GM18520 (cell line): Measurements from ENCODE around the gene PBLD.

Experiments used
- ATAC-seq: cut with Tn5 transposase; IDR thresholded peaks from one replicate; pipeline ENCODE4 v1.9.1; 2021; ENCODE audit not compliant: unreplicated experiment

Gene PBLD

GRCh38 chr10:68332259-68333057 is at the start of gene PBLD:
Gene PBLD, minus strand, starts transcription at chr10:68332928. Its CDS starts 26,084 bp downstream, at chr10:68306844.
- ATAC-seq: no peak

- no peak for ATAC-seq
These were observed 38.9 kb upstream of the PBLD start for GRCh38 chr10:68371604-68372003.

DNA sequence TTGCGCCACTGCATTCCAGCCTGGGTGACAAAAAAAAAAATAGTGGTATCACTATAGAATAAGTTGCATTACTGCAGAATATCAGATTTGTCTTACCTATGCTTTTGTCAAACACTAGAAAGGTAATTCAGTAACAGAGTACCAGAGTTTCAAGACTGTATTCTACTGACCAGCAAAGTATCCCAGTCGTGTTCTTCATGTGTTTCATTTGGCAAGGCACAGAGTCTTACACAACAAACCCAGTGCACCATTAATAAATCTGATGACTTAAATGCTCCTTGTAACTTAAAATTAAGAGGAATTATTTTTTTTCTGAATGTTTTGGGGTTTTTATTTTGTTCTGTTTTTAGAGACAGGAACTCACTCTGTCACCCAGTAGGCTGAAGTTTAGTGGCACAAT is 34.4 kb upstream of the PBLD start:
- ATAC-seq: no peak

- ATAC-seq: no peak
These were observed 33.9 kb upstream of the PBLD start for GRCh38 chr10:68366600-68366999.

- ATAC-seq: no peak
These were observed 32.9 kb upstream of the PBLD start for GRCh38 chr10:68365611-68366010.

DNA sequence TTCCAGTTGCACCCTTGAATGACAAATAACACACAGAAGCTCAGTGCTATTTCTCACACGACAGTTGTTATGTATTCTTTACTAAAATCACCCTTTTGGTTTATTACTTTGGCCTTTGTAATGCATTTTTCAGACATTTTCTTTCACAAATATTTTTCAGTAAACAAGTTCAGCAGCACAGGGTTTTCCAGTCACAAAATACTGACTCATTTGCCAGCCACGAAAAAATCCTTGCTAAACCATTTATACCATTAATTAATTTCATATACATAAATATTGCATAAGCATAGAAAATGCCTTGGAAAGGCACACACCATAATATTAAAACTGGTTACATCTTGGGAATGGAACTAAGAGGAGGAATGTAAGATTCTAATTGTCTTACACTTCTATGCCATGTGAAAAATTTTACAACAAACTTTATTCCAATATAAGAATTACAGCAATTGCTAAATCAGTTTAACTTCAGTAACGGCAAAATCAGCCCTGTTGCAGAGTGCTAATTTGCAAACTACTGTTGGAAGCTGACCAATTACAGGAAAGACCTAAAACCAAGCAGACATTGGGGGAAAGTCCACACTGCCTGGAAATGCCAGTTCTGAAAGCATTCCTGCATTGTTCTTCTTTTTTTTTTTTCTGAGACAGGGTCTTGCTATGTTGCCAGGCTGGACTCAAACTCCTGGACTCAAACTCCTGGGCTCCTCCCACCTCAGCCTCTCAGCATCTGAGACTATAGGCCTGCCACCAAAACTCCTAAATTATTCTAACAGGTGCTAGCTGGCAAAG is 31.6 kb upstream of the PBLD start:
- ATAC-seq: no peak

DNA sequence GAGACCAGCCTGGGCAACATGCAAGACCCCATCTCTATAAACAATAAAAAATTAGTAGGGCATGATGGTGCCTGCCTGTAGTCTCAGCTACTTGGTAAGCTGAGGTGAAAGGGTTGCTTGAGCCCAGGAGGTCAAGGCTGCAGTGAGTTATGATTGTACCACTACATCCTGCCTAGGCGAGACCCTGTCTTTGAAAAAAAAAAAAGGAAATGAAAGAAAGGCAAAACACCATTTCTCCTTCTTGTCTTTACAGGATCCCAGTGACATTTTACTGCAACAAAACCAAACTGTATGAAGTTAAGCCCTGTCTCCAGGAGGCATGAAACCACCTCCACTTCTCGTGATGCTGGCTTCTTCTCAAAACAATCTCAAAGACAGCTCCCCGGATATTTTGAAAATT is 29.9 kb upstream of the PBLD start:
- no peak for ATAC-seq

- ATAC-seq: no peak
These were observed 26.5 kb upstream of the PBLD start for GRCh38 chr10:68359189-68359588.

GRCh38 chr10:68353537-68353936 is 20.8 kb upstream of the PBLD start:
- no peak for ATAC-seq

DNA sequence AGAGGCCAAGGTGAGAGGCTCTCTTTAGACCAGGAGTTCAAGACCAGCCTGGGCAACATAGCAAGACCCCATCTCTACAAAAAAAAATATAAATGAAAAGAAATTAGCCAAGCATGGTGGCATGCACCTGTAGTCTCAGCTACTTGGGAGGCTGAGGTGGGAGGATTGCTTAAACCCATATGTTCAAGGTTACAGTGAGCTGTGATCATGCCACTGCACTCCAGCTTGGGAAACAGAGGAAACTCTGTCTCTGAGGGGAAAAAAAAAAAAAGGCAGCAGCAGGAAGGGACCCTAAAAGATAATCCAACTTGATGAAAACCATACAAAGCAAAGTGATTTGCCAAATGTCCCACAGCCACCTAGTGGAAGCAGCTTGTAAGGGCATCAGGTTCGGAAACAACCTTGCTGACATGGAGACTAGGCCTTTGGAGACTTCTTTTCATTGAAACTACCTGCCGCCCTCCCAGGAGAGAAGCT is 15.6 kb upstream of the PBLD start:
- no peak for ATAC-seq

- no peak for ATAC-seq
These were observed 14.0 kb upstream of the PBLD start for GRCh38 chr10:68346774-68347173.

- ATAC-seq: no peak
These were observed 12.9 kb upstream of the PBLD start for GRCh38 chr10:68345621-68346020.

DNA sequence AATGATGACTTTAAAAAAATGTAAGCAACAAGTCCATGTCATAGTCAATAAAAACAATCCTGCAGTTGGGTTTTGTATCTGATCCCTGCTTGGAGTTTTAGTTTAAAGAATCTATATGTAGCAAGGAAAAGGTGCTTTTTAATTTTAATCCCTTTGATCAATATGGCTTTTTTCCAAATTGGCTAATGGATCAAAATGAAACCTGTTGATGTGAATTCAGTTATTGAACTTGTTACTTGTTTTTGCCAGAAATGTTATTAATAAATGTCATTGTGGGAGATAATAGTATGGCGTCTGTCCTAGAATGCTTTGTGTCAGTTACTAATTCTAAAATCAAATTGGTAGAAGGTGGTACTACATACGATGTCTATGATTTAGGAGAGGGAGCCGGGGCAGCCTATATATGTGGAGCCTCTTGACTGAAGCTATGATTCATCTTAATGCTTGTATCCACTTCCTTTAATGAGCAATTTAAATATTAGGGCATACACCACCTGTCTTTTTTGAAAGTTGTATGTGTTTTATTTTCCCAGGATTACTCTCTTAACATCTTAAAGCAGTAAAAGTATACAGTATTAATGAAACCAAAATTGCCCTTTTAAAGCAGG is 10.3 kb upstream of the PBLD start:
- no peak for ATAC-seq

DNA sequence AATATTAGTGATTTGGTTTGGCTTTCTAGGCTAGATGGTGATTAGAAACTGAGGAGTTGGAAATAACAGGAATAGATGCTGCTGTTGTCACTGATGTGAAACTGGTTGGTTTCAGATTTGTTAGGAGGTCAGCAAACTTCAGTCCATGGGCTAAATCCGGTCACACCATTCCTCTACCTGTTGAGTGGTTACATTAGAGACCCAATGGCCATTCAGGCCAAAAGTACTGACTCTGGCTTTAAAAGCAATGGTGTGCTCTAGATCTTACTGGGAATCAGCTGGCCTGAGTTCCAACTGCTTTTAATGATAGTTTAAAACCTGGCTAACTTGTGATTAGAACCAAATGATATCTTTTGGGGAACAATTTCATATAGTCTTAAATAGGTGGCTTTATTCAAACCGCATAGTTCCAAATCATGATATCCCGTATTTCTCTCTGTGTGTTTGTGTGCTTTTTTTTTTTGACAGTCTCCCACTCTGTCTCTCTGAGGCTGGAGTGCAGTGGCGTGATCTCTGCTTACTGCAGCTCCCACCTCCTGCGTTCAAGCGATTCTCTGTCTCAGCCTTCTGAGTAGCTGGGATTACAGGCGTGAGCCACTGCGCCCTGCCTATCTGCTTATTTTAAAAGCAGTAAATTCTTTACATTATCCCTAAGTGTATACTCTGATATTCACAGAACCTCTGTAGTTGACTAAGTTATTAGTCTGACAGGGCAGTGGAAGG is 7.8 kb upstream of the PBLD start:
- ATAC-seq: no peak

GRCh38 chr10:68336754-68337351 is 4.1 kb upstream of the PBLD start:
- no peak for ATAC-seq

- no peak for ATAC-seq
These were observed 2.1 kb upstream of the PBLD start for GRCh38 chr10:68334672-68335467.

GRCh38 chr10:68333440-68334431 is 1.0 kb upstream of the PBLD start:
- ATAC-seq: no peak

GRCh38 chr10:68333058-68333395 is 299 bp upstream of the PBLD start:
- no peak for ATAC-seq
